Omental fat pad (tissue), 4 donors: ENCODE data around the gene EPB42. TPM values are rescaled to one million over a fixed set of nuclear protein-coding genes. Genes with fewer than 3 reads are reported as not detected.

Experiments used
- ATAC-seq: fragments of 150-250 bp; one replicate; pipeline ENCODE4 v1.9.1; 2016; ENCODE audit warnings: mild to moderate bottlenecking, moderate library complexity; ENCODE audit not compliant: low FRiP score
- DNase-seq: peaks from one replicate; pipeline ENCODE4 v3.0.0-alpha.2; 2019; ENCODE audit warnings: low spot score
- total RNA-seq, 4 donors: library from RNA; depleted of rRNA; stranded (reverse); fragments of >200 nt; gene quantifications; one replicate each; pipeline ENCODE4 v1.1.0, GENCODE V29; 2016
- TF ChIP-seq, protein P1 (sequence below), 3 donors: fragments of 450-650 bp; IDR thresholded peaks; one replicate each; pipeline ENCODE4 v1.5.1; 2016 to 2017; ENCODE audit warnings: antibody characterized with exemption in 3 of 3, mild to moderate bottlenecking in 3 of 3, moderate library complexity in 2 of 3

The EPB42 gene
- total RNA-seq, 4 donors from 2014 or later = 1.4 to 4.0 (median 3.0) TPM; not detected in 1

DNA sequence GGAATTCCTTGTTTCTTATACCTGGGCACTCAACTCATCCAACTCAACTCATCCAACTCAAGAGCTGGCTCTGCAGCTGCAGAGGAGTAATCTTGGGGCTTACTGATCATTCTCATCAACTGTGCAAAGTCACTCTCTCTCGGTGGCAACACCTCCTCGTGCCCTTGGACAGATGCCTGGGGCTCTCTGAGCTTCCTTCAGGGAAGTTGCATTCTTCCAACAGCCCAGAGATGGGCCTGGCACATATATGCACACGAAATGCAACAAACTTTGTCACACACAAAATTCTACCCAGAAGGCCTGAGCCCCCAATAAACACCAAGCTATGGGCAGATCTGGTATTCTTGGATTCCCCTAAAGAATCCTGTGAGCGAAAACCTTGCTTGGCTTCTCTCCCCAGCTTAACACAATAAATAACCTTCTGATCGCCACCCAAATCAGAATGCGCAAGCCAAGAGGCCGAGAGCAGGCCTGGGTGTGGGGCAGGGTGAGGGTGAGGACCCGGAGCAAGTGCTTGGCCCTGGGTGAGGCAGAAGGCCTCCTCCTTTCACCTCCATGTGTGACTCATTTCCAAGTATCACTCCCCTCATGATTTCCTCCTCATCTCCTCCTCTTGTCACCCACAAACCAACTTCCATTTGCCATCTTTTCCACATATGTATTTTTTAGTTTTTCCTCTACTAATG is 30.5 kb upstream of the EPB42 start:
- no peak for ATAC-seq
- TF ChIP-seq, protein P1, sequence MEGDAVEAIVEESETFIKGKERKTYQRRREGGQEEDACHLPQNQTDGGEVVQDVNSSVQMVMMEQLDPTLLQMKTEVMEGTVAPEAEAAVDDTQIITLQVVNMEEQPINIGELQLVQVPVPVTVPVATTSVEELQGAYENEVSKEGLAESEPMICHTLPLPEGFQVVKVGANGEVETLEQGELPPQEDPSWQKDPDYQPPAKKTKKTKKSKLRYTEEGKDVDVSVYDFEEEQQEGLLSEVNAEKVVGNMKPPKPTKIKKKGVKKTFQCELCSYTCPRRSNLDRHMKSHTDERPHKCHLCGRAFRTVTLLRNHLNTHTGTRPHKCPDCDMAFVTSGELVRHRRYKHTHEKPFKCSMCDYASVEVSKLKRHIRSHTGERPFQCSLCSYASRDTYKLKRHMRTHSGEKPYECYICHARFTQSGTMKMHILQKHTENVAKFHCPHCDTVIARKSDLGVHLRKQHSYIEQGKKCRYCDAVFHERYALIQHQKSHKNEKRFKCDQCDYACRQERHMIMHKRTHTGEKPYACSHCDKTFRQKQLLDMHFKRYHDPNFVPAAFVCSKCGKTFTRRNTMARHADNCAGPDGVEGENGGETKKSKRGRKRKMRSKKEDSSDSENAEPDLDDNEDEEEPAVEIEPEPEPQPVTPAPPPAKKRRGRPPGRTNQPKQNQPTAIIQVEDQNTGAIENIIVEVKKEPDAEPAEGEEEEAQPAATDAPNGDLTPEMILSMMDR (IDR thresholded peaks at IDR 0.05) = no peak
- DNase-seq = no peak

DNA sequence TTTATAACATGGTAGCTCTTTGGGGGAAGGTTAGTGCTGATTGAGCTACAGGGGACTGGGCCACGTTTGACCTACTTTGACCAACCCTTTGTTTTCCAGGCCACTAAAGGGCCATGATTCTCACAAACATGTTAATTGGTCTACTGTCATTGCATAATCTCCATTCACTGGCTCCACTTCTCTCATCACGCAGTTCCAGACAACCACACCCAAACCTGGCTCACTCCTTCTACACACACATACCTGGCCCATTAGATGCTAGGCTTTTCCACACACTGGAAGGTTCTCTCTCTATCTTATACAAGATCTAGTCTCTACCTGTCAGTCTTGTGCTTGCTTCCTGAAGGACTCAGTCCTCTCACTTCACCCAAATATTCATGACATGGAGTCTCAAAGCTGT is 30.0 kb upstream of the EPB42 start:
- TF ChIP-seq, protein P1 (IDR thresholded peaks at IDR 0.05) = no peak
- no peak for DNase-seq
- ATAC-seq = no peak

DNA sequence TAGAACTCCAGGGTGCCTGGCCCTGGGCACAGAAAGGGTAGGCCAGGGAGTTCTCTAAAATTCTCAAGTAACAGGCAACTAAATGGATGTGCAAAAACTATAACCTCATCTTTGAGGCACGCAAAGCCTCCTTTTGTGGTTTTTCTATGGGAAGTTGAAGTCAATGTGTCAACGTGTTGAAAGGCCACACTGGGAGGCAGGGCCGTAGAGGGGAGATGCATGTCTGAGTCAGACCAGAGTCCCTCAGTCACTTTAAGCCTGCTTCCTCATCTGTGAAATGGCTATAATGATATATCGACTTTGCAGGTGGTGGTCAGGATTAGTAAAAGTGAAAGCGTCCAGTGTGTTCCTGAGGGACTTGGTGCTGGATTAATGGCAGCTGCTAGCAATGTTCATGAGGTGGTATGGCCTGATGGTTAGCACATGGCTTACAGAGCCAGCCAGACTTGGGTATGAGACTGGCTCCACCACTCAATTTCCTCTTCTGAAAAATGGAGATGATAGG is 28.9 kb upstream of the EPB42 start:
- ATAC-seq (no peak), DNase-seq (no peak)
- TF ChIP-seq, protein P1 (IDR thresholded peaks at IDR 0.05) = no peak

DNA sequence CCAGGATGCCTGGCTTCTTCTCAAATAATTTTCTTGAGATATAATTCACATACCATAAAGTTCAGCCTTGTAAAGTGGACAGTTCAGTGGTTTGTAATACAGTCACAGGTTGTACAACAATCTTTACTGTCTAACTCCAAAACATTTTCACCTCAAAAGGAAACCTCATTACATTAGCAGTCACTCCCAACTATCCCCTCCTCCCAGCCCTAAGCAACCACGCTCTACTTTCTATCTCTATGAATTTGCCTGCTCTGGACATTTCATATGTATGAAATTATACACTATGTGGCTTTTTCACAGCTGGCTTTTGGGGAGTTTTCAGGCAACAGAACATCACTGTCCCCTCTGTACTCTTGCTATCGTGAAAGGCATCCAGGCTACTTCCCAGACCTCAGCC is 28.4 kb upstream of the EPB42 start:
- DNase-seq = no peak
- TF ChIP-seq, protein P1 (IDR thresholded peaks at IDR 0.05) = no peak
- ATAC-seq = no peak

DNA sequence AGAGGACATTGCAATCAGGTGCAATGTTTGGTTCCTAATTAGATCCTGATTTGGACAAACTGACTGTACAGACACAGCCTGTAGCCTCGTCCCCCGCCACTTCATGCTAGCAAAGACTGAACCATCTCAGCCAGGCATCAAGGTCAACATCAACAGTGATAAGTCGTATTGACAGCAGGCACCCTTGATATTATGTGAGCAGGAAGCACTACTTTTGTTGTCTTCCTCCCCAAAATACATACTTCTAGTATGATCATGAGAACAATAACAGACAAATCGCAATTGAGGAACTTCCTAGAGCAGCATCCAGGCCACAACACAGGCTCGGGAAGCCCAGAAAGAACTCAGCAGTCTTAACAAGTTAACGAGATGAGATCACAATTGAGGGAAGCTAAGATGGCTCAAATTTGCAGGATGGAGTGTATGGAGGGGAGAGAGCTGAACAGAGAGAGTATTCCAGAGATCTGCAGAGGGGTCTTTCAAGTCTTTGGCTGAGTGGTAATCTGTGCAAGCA is 25.5 kb upstream of the EPB42 start:
- no peak for ATAC-seq
- no peak for DNase-seq

DNA sequence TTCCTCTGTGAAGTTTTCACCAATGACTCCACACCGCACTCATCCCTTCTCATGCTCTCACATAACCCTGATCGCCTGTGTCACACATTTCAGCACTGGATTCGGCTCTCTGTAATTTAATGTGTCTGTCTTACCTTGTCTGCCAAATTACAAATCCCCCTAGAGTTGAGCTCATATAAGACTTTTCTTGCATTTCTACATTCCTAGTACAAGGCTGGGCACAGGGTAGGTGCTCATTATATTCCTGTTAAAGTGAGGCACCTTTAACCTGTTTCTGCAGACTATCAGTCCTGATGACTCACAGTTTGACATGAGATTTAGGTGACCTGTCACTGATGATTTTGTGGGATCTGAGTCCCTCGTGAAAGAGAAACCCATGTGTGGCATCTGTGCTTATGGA is 23.3 kb upstream of the EPB42 start:
- TF ChIP-seq, protein P1 (IDR thresholded peaks at IDR 0.05) = no peak
- DNase-seq = no peak
- no peak for ATAC-seq

More for the DNA sequence above, 25.5 kb upstream of the EPB42 start:
- TF ChIP-seq, protein P1 (IDR thresholded peaks at IDR 0.05) = no peak
